ENCODE measurements around the gene HHLA2.

The HHLA2 gene

DNA sequence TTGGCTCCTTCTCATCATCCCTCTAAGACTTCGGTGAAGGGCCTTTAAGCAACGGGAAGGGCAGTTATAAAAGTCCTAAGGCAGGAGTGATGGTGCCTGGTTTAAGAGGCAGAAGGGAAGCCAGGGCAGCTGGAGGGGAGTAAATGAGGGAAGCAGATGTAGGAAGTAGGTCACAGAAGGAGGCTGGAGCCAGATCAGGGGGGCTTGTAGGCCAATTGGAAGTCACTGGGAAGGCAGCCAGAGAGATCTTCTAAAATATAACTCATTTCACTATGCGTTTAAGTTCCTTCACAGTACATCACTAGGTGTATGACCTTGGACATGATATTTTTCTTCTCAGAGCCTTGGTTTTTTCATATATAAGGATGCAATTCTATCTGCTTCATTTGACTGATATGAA lies 119.3 kb downstream of the HHLA2 start:
- no peak for DNase-seq (ENCODE audit: low read depth)
- TF ChIP-seq, protein P1, sequence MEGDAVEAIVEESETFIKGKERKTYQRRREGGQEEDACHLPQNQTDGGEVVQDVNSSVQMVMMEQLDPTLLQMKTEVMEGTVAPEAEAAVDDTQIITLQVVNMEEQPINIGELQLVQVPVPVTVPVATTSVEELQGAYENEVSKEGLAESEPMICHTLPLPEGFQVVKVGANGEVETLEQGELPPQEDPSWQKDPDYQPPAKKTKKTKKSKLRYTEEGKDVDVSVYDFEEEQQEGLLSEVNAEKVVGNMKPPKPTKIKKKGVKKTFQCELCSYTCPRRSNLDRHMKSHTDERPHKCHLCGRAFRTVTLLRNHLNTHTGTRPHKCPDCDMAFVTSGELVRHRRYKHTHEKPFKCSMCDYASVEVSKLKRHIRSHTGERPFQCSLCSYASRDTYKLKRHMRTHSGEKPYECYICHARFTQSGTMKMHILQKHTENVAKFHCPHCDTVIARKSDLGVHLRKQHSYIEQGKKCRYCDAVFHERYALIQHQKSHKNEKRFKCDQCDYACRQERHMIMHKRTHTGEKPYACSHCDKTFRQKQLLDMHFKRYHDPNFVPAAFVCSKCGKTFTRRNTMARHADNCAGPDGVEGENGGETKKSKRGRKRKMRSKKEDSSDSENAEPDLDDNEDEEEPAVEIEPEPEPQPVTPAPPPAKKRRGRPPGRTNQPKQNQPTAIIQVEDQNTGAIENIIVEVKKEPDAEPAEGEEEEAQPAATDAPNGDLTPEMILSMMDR (IDR thresholded peaks at IDR 0.05; ENCODE audit: low read length, missing control alignments), result no peak
- no peak overlapping the region for H3K4me3 ChIP-seq (replicated peaks; ENCODE audit: low read depth, low read length)

DNA sequence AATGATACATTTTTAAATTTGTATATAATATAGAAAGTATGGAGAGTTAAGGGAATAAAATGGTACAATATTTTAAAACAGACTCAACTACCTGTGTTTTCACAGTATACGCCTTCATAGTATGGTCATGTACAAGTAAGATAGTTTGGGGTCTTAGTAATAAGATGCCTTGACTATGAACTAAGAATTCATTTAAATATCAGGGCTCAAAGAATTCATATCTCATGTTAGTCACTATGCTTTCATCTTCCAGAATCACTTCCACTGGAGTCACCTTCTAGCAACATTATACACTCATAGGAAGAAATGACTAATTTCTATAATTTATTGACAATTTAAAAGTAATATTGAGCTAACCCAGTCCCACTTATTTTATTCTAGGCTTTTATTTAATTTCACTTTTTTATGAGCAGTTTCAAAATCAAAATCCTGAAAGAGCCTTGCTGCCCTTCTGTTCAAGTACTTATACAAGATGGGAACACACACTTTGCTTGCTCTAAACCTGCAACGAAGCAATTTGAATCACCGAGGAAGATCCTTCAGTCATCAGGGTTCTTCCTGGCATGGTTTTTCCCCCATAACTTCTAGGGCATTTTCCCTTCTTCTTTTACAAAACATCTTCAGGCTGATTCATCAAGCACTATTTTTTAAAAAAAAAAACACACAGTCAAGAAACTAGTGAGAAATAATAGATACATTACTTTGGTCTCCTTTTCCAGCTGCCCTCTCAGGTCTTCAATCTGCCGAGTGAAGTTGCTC lies 119.9 kb downstream of the HHLA2 start:
- DNase-seq (ENCODE audit: low read depth), result no peak
- no peak overlapping the region for H3K4me3 ChIP-seq (replicated peaks; ENCODE audit: low read depth, low read length)
- TF ChIP-seq, protein P1 (IDR thresholded peaks at IDR 0.05; ENCODE audit: low read length, missing control alignments), result no peak

DNA sequence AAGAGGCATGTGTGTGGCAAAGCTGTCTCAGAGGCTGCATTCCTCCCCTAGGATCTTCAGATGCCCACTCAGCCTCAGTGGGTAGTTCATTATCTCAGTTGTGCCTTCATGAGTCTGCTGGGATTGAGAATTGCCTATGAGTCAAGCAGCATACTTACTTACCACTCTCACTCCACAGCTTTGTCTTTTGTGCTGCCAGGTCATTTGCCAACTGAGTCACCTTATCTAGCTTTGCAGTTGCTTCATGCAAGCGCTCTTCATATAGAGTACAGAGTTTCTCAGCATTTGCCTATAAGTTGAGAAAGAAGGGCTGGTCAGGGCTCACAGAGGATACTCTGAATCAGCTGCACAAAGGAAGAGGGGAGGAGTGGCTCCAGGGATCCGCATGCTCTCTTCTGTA lies 124.6 kb downstream of the HHLA2 start:
- DNase-seq (ENCODE audit: low read depth), result peak; percentile 88
- TF ChIP-seq, protein P1 (IDR thresholded peaks at IDR 0.05; ENCODE audit: low read length, missing control alignments), result no peak
- H3K4me3 ChIP-seq (replicated peaks; ENCODE audit: low read depth, low read length), result no peak overlapping the region
